Small intestine (tissue), 7 donors: ENCODE measurements around the gene TINCR. TPM values are rescaled to one million over a fixed set of nuclear protein-coding genes. Genes with fewer than 3 reads are reported as not detected.

ENCODE experiments used
- DNase-seq, 2 donors: peaks; one replicate each; pipeline versions ENCODE4 v3.0.0 to v3.0.0-alpha.2; 2013
- FAIRE-seq: peaks from 2 replicates; lab custom pipeline; 2012; peaks lifted over from hg19 to GRCh38; lab: Jason Lieb, UNC
- H3K27ac ChIP-seq, 3 donors: one replicate each; pipeline ENCODE4 v1.5.1; 2013; ENCODE audit warnings: low read length in 2 of 3, mild to moderate bottlenecking in 2 of 3, control low read depth in 1 of 3, inconsistent platforms in 1 of 3, low read depth in 1 of 3, moderate library complexity in 1 of 3
- H3K27me3 ChIP-seq, 3 donors: one replicate each; pipeline ENCODE4 v1.6.1; 2013; ENCODE audit warnings: low read length in 3 of 3, inconsistent platforms in 1 of 3; ENCODE audit not compliant: control insufficient read depth in 3 of 3, insufficient read depth in 3 of 3
- H3K36me3 ChIP-seq, 3 donors: one replicate each; pipeline ENCODE4 v1.6.1; 2013; ENCODE audit warnings: low read length in 3 of 3, inconsistent platforms in 1 of 3, low read depth in 1 of 3, mild to moderate bottlenecking in 1 of 3, moderate library complexity in 1 of 3; ENCODE audit not compliant: control insufficient read depth in 3 of 3, insufficient read depth in 2 of 3
- H3K4me1 ChIP-seq, 3 donors: one replicate each; pipeline ENCODE4 v1.6.1; 2013; ENCODE audit warnings: low read length in 2 of 3, inconsistent platforms in 1 of 3, low read depth in 1 of 3, mild to moderate bottlenecking in 1 of 3, moderate library complexity in 1 of 3; ENCODE audit not compliant: control insufficient read depth in 3 of 3, insufficient read depth in 2 of 3
- H3K4me3 ChIP-seq, 3 donors: one replicate each; pipeline ENCODE4 v1.5.1; 2013; ENCODE audit warnings: low read length in 3 of 3, control low read depth in 1 of 3, inconsistent platforms in 1 of 3, low read depth in 1 of 3, mild to moderate bottlenecking in 1 of 3, moderate library complexity in 1 of 3
- H3K9me3 ChIP-seq, 2 donors: one replicate each; pipeline ENCODE4 v1.6.1; 2013; ENCODE audit warnings: low read depth in 1 of 2, low read length in 1 of 2; ENCODE audit not compliant: control insufficient read depth in 2 of 2, insufficient read depth in 1 of 2
- WGBS, 3 donors: extraction: QIAGEN DNeasy Blood & Tissue Kit; methylation state at CpG; one replicate each; pipeline ENCODE4 v1.1.7; 2013; 5-methylcytosine and 5-hydroxymethylcytosine counted together
- polyA plus RNA-seq, 4 donors: library from polyadenylated mRNA; stranded (reverse) in 3 of 4; unstranded in 1 of 4; fragments of 200-250 nt in 3 of 4; fragments of 120-200 nt in 1 of 4; gene quantifications; one replicate each; pipeline versions ENCODE4 v1.2.1 to v1.2.3, GENCODE V29; 2013
- donor health status: healthy with polysubstance abuse.
- donor health status: control.
- donor health status: control.
- donor health status: Bipolar disorder and iron deficiency.
- donor health status: healthy.

Gene TINCR
- polyA plus RNA-seq, 4 donors, result 0.69 to 1.3 (median 0.75) TPM

DNA sequence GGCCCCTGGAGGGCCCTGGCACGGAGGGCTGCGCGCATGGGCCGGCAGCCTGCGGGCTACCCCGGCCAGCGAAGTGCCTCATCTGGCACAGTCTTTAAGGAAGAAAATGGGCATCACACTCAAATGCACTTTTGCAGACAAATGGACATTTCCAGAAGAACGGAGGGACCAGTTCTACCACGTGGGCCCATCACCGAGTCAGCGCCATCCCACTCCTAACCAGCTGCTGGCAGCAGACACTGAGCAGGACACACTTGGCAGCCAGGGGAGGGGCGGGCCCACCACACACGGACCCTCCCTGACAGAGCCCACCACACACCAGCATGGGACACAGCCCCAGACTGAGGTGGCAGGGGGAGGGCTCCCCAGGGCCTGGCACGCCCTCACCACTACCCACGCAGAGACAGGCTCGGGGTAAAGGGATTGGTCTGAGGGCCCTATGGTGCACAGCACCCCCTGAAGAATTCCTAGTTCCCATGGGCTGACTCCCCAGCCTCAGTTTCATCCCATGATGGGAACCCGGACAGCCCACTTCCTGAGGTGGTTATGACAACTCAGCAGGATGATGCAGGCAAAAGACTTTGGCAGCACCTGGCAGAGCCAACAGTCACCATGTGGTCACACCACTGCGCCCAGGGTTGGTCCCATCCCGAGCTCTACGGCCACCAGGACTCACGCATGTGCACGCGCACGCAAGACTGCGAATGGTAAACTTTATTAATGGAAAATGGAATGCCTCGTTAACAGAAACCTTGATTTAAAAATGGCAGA is 18.7 kb upstream of the TINCR start:
- Histone ChIP-seq H3K27ac (no peak overlapping the region), H3K4me1 (peaks cover 0 to 11% (median 0%) of the 10 kb centered on the region in 3 donors), H3K4me3 (no peak overlapping the region), H3K9me3 (no peaks in the 10 kb centered on the region), H3K27me3 (no peaks in the 10 kb centered on the region), H3K36me3 (peaks cover 11 to 70% (median 32%) of the 10 kb centered on the region in 3 donors)
- WGBS, 3 donors, result 85 to 92% (median 88%) methylated on average over 25 to 26 of the region's 26 CpGs
- FAIRE-seq (no peak), DNase-seq (no peak)

DNA sequence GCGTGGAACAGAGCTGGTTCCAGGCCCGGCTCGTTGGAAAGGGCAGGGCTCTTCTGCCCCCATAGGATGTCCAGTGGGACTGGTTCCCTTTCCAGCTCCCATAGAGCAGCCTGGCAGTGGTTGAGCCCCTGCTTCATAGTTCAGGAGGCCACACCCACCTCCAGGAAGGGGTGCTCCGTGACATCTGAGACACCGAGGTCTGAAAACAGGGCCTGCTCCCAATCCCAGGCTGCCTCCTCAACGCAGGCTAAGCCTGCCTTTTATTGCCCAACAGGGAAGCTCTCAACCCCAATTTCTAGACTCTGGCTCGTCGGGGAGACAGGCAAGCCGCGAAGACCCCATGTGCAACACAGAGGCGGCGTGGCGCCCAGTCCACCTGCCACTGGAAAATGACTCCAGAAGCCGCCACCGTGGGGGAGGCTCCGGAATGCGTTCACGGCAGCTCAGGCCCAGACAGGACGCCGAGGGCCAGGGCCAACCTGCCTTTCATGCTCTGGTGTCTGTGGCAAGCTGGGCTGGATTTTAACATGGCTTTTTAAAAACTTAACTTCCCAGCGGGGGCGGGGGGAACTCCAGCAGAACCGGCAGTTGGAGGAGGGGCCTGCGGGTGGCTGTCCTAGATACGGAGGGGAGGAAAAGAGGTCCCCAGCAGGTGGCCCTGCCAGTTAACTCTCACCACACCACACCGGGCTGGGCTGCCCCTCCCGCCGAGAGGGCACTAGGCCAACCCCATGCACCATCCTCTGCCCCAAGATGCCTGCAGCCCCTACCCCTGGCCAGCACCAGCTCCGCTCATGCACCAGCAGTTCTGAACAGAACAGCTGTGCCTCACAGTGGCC is 17.9 kb upstream of the TINCR start:
- 50 to 73% (median 71%) methylated on average over 27 to 29 of the region's 29 CpGs for WGBS, 3 donors
- FAIRE-seq (no peak), DNase-seq (no peak)
- no peak overlapping the region for H3K4me3 ChIP-seq
- no peak overlapping the region for H3K27ac ChIP-seq
- H3K9me3 ChIP-seq, result no peaks in the 10 kb centered on the region
- H3K4me1 ChIP-seq, result peaks cover 0 to 11% (median 0%) of the 10 kb centered on the region in 3 donors
- H3K36me3 ChIP-seq, result peaks cover 11 to 65% (median 29%) of the 10 kb centered on the region in 3 donors
- H3K27me3 ChIP-seq, result no peaks in the 10 kb centered on the region

DNA sequence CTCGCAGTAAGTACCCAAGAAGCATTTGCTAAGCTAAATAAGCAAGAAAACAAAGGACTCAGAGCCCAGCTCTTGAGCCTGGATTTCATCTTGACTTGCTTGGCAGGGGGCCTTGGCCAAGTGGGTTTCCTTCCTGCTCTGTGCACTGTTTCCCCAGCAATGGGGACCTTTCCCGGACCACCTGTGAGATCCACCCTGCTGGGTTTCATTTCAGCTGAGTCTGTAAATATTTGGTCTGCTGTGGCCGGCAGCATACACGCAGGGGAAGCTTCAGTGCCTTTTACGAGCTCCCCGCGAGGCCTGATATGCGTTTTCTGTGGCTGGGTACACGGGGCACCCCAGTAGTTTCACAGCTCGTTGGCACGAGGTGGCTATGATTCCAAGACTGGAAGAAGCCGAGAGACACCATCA is 12.4 kb upstream of the TINCR start:
- Histone ChIP-seq H3K9me3 (no peaks in the 10 kb centered on the region), H3K27me3 (no peaks in the 10 kb centered on the region), H3K36me3 (peaks cover 0 to 14% (median 0%) of the 10 kb centered on the region in 3 donors), H3K27ac (peak overlapping the region in 1 of 3 donors; percentile 44), H3K4me1 (peaks cover 0 to 3% (median 0%) of the 10 kb centered on the region in 3 donors), H3K4me3 (no peak overlapping the region)
- no peak for DNase-seq
- FAIRE-seq, result no peak
- 43 to 55% (median 52%) methylated on average over 12 of the region's 12 CpGs for WGBS, 3 donors

DNA sequence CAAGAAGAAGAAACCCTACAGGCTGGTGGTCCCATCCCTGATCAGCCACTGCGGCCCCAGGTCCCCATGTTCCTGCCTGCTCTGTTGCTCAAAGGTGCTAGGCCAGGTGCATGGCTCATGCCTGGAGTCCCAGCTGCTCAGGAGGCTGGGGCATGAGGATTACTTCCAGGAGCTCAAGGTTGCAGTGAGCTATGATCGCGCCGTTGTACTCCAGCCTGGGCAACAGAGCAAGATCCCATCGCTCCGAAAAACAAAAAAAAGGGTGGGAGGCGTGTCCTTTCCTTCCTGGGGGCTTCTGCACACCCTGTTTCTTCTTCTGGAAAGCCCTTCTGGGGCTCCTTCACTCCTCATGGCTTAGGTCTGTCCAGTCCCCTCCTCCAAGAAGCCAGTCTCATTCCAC is 11.9 kb upstream of the TINCR start:
- H3K27ac ChIP-seq, result peak overlapping the region in 1 of 3 donors; percentile 44
- H3K4me3 ChIP-seq, result no peak overlapping the region
- FAIRE-seq, result no peak
- peaks cover 0 to 13% (median 0%) of the 10 kb centered on the region in 3 donors for H3K36me3 ChIP-seq
- no peaks in the 10 kb centered on the region for H3K27me3 ChIP-seq
- peaks cover 0 to 3% (median 0%) of the 10 kb centered on the region in 3 donors for H3K4me1 ChIP-seq
- WGBS, 3 donors, result 92 to 100% (median 95%) methylated on average over 7 of the region's 7 CpGs
- no peaks in the 10 kb centered on the region for H3K9me3 ChIP-seq
- no peak for DNase-seq

DNA sequence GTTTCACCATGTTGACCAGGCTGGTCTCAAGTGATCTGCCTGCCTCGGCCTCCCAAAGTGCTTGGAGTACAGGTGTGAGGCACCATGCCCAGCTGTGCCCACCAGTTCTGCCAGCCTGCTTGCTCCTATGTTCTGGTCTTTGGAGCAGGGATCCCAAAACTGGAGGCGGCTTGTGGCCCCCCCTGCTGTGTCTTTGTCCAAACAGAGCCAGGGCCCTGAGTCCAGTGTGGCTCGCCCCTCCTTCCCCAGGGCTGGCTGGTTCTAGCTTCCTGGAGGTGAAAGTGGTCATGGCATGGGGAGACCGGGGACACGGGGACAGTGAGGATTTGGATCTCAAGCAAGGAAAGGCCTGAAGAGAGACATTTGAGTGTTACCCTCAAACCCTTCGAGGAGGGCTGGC is 11.5 kb upstream of the TINCR start:
- no peak overlapping the region for H3K4me3 ChIP-seq
- WGBS, 3 donors, result 88 to 96% (median 90%) methylated on average over 6 of the region's 6 CpGs
- H3K4me1 ChIP-seq, result peaks cover 0 to 3% (median 0%) of the 10 kb centered on the region in 3 donors
- FAIRE-seq (no peak), DNase-seq (no peak)
- H3K27ac ChIP-seq, result peak overlapping the region in 1 of 3 donors; percentile 44
- peaks cover 0 to 11% (median 0%) of the 10 kb centered on the region in 3 donors for H3K36me3 ChIP-seq
- no peaks in the 10 kb centered on the region for H3K9me3 ChIP-seq
- H3K27me3 ChIP-seq, result no peaks in the 10 kb centered on the region

DNA sequence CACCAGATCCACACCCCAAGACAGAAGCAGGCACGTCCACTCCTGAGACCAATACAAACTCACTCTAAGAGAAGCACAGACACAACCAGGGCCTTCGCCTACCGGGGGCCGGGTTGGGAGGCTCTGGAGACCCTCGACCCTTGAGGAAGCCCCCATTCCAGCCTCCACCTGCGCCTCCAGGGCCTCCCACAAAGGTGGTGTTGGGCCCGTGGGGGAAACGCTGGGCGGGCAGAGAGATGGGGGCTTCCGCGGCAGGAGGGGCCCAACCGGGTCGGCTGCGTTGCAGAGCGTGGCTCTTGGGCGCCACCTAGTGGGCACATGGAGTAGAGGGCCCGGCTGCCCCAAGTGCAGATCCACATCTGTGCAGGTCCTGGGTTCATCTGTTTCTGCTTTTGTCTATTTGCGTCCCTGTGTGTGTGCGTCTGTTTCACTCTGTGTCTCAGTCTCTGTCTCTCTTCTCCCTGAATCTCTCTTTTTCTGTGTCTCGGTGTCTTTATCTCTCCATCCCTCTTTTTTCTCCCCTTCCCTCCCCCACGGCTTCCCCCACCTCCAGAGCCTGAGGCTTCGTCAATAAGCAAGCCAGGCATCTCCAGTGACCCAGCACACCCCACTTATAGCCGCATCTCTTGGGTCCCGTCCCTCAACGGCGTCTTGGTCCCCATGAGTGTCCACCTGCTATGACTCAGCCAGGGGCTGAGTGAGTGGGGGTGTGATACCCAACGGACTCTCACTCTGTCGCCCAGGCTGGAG is 10.5 kb upstream of the TINCR start:
- FAIRE-seq, result no peak
- H3K4me3 ChIP-seq, result peak overlapping the region in 1 of 3 donors; percentile 31
- peak overlapping the region in 1 of 3 donors; percentile 50 for H3K27ac ChIP-seq

DNA sequence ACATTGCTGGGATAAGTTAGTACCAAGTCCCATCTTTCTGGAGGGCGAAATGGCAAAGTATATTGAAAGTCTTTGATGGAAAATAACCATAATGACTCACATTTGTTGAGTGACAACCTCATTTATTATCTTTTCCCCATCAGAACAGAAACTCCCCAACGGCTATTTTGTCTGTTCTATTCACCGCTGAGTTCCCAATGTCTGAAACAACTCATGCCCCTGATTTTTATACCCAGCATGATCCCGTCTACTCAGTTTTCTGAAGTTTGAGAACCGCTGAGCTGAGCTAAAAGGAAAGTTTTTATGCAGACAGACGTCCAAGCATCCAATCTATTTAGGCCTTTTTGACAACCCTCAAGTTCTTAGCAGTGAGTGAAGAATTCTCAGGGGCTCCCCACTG is 7.8 kb upstream of the TINCR start:
- no peaks in the 10 kb centered on the region for H3K9me3 ChIP-seq
- 81 to 85% (median 82%) methylated on average over 6 of the region's 6 CpGs for WGBS, 3 donors
- DNase-seq (no peak), FAIRE-seq (no peak)
- no peak overlapping the region for H3K27ac ChIP-seq
- no peaks in the 10 kb centered on the region for H3K4me1 ChIP-seq
- H3K36me3 ChIP-seq, result peaks cover 0 to 4% (median 0%) of the 10 kb centered on the region in 3 donors
- H3K4me3 ChIP-seq, result no peak overlapping the region
- no peaks in the 10 kb centered on the region for H3K27me3 ChIP-seq

More for the DNA sequence above, 10.5 kb upstream of the TINCR start:
- Histone ChIP-seq H3K4me1 (peaks cover 0 to 3% (median 0%) of the 10 kb centered on the region in 3 donors), H3K9me3 (no peaks in the 10 kb centered on the region), H3K36me3 (peaks cover 0 to 7% (median 0%) of the 10 kb centered on the region in 3 donors), H3K27me3 (no peaks in the 10 kb centered on the region)
- DNase-seq, result peak; percentile 43 to 79
- WGBS, 3 donors, result 23 to 25% (median 23%) methylated on average over 22 to 28 of the region's 28 CpGs
